GF-D8 (cell line): ENCODE data around the gene LAG3.
"Not testable (repeated sequence)": the region's sequence is repeated elsewhere in the genome, so short reads cannot be mapped to it uniquely, and the experiment has no call there.

Source experiments
- DNase-seq: peaks from one replicate; lab custom pipeline; 2025; lab: John Stamatoyannopoulos, UW

LAG3 gene

GRCh38 chr12:6772331-6772695, at the start of gene LAG3:
LAG3 (plus strand) TSS chr12:6772520; CDS start chr12:6772853, 333 bp downstream.
- no peak for DNase-seq

GRCh38 chr12:6722863-6723262, 49.5 kb upstream of the LAG3 start:
- DNase-seq, result peak; percentile 3

- DNase-seq, result peak; percentile 97
Measured at GRCh38 chr12:6723607-6724408, 48.5 kb upstream of the LAG3 start, which contains the start of gene COPS7A. COPS7A (plus strand) TSS chr12:6724046; CDS start chr12:6724657, 611 bp downstream.

- peak; percentile 10 for DNase-seq
Measured at GRCh38 chr12:6724409-6724797, 47.9 kb upstream of the LAG3 start.

- no peak for DNase-seq
Measured at GRCh38 chr12:6725350-6725749, 47.0 kb upstream of the LAG3 start.

GRCh38 chr12:6729186-6729585, 43.1 kb upstream of the LAG3 start:
- no peak for DNase-seq

GRCh38 chr12:6730169-6730568, 42.2 kb upstream of the LAG3 start:
- no peak for DNase-seq

GRCh38 chr12:6734506-6735387, 37.6 kb upstream of the LAG3 start:
- DNase-seq, result no peak

- peak; percentile 31 for DNase-seq
Measured at GRCh38 chr12:6735448-6736191, 36.7 kb upstream of the LAG3 start.

- DNase-seq, result no peak
Measured at GRCh38 chr12:6736754-6737153, 35.6 kb upstream of the LAG3 start.

GRCh38 chr12:6742080-6742479, 30.2 kb upstream of the LAG3 start:
- not testable (repeated sequence) for DNase-seq

GRCh38 chr12:6742834-6743233, 29.5 kb upstream of the LAG3 start:
- DNase-seq, result no peak

GRCh38 chr12:6743300-6743699, 29.0 kb upstream of the LAG3 start:
- DNase-seq, result not testable (repeated sequence)

- peak; percentile 81 for DNase-seq
Measured at GRCh38 chr12:6745741-6746525, 26.4 kb upstream of the LAG3 start.

- DNase-seq, result no peak
Measured at GRCh38 chr12:6747216-6747615, 25.1 kb upstream of the LAG3 start.

GRCh38 chr12:6748761-6749160, 23.6 kb upstream of the LAG3 start:
- no peak for DNase-seq

- DNase-seq, result no peak
Measured at GRCh38 chr12:6750506-6750905, 21.8 kb upstream of the LAG3 start.

GRCh38 chr12:6751767-6752166, 20.6 kb upstream of the LAG3 start:
- DNase-seq, result no peak

GRCh38 chr12:6752167-6752920, 20.0 kb upstream of the LAG3 start:
- no peak for DNase-seq

GRCh38 chr12:6752921-6753771, 19.2 kb upstream of the LAG3 start, which contains the start of gene MLF2:
MLF2 (minus strand) TSS chr12:6753141; CDS start chr12:6752334, 807 bp downstream.
- peak; percentile 84 for DNase-seq
